ENCODE results near the gene SERINC5.

The SERINC5 gene

GRCh38 chr5:80229902-80230255 is 26.0 kb downstream of the SERINC5 start:
- Histone ChIP-seq H3K36me3 (ENCODE audit: control insufficient read depth, insufficient read depth, low read length) (no peaks in the 10 kb centered on the region), H3K27ac (ENCODE audit: low read depth, low read length, severe bottlenecking) (peak overlapping the region; percentile 45), H3K4me1 (ENCODE audit: control insufficient read depth, insufficient read depth, low read length, poor library complexity, severe bottlenecking) (no peaks in the 10 kb centered on the region), H3K4me3 (ENCODE audit: extremely low read depth, insufficient read depth, low read length, poor library complexity, severe bottlenecking) (no peak overlapping the region), H3K9me3 (ENCODE audit: control insufficient read depth, low read length) (no peaks in the 10 kb centered on the region)
- WGBS, 2 experiments (ENCODE audit: insufficient coverage in 2 of 2): 80% methylated on average over 1 of the region's 4 CpGs; no CpG with 5 or more reads in 1 of the 2 experiments

GRCh38 chr5:80227979-80228596 is 27.8 kb downstream of the SERINC5 start:
- no peaks in the 10 kb centered on the region for H3K9me3 ChIP-seq (ENCODE audit: control insufficient read depth, low read length)
- 86 to 100% methylated on average over 1 to 2 of the region's 4 CpGs for WGBS, 2 experiments (ENCODE audit: insufficient coverage in 2 of 2)
- H3K36me3 ChIP-seq (ENCODE audit: control insufficient read depth, insufficient read depth, low read length): no peaks in the 10 kb centered on the region
- no peak overlapping the region for H3K27ac ChIP-seq (ENCODE audit: low read depth, low read length, severe bottlenecking)
- no peak overlapping the region for H3K4me3 ChIP-seq (ENCODE audit: extremely low read depth, insufficient read depth, low read length, poor library complexity, severe bottlenecking)
- no peaks in the 10 kb centered on the region for H3K4me1 ChIP-seq (ENCODE audit: control insufficient read depth, insufficient read depth, low read length, poor library complexity, severe bottlenecking)

- no peaks in the 10 kb centered on the region for H3K36me3 ChIP-seq (ENCODE audit: control insufficient read depth, insufficient read depth, low read length)
- 75 to 100% methylated on average over 2 to 4 of the region's 6 CpGs for WGBS, 2 experiments (ENCODE audit: insufficient coverage in 2 of 2)
Measured at GRCh38 chr5:80225934-80226326, 29.9 kb downstream of the SERINC5 start.

GRCh38 chr5:80225189-80225933 is 30.5 kb downstream of the SERINC5 start:
- Histone ChIP-seq H3K9me3 (ENCODE audit: control insufficient read depth, low read length) (no peaks in the 10 kb centered on the region), H3K36me3 (ENCODE audit: control insufficient read depth, insufficient read depth, low read length) (no peaks in the 10 kb centered on the region), H3K4me1 (ENCODE audit: control insufficient read depth, insufficient read depth, low read length, poor library complexity, severe bottlenecking) (peaks cover 1% of the 10 kb centered on the region), H3K27ac (ENCODE audit: low read depth, low read length, severe bottlenecking) (no peak overlapping the region), H3K4me3 (ENCODE audit: extremely low read depth, insufficient read depth, low read length, poor library complexity, severe bottlenecking) (no peak overlapping the region)
- WGBS, 2 experiments (ENCODE audit: insufficient coverage in 2 of 2): 75 to 93% methylated on average over 3 to 5 of the region's 6 CpGs

More at GRCh38 chr5:80225934-80226326, 29.9 kb downstream of the SERINC5 start:
- Histone ChIP-seq H3K27ac (ENCODE audit: low read depth, low read length, severe bottlenecking) (no peak overlapping the region), H3K9me3 (ENCODE audit: control insufficient read depth, low read length) (no peaks in the 10 kb centered on the region), H3K4me1 (ENCODE audit: control insufficient read depth, insufficient read depth, low read length, poor library complexity, severe bottlenecking) (no peaks in the 10 kb centered on the region), H3K4me3 (ENCODE audit: extremely low read depth, insufficient read depth, low read length, poor library complexity, severe bottlenecking) (no peak overlapping the region)

- no peak overlapping the region for H3K4me3 ChIP-seq (ENCODE audit: extremely low read depth, insufficient read depth, low read length, poor library complexity, severe bottlenecking)
- no peaks in the 10 kb centered on the region for H3K9me3 ChIP-seq (ENCODE audit: control insufficient read depth, low read length)
- no peak overlapping the region for H3K27ac ChIP-seq (ENCODE audit: low read depth, low read length, severe bottlenecking)
- WGBS, 2 experiments (ENCODE audit: insufficient coverage in 2 of 2): 96 to 100% methylated on average over 5 to 6 of the region's 9 CpGs
- no peaks in the 10 kb centered on the region for H3K36me3 ChIP-seq (ENCODE audit: control insufficient read depth, insufficient read depth, low read length)
- H3K4me1 ChIP-seq (ENCODE audit: control insufficient read depth, insufficient read depth, low read length, poor library complexity, severe bottlenecking): peaks cover 6% of the 10 kb centered on the region
Measured at GRCh38 chr5:80223561-80223960, 32.3 kb downstream of the SERINC5 start.

- WGBS, 2 experiments (ENCODE audit: insufficient coverage in 2 of 2): 93 to 100% methylated on average over 3 of the region's 5 CpGs
- Histone ChIP-seq H3K4me1 (ENCODE audit: control insufficient read depth, insufficient read depth, low read length, poor library complexity, severe bottlenecking) (peaks cover 9% of the 10 kb centered on the region), H3K9me3 (ENCODE audit: control insufficient read depth, low read length) (no peaks in the 10 kb centered on the region), H3K36me3 (ENCODE audit: control insufficient read depth, insufficient read depth, low read length) (no peaks in the 10 kb centered on the region), H3K27ac (ENCODE audit: low read depth, low read length, severe bottlenecking) (no peak overlapping the region), H3K4me3 (ENCODE audit: extremely low read depth, insufficient read depth, low read length, poor library complexity, severe bottlenecking) (no peak overlapping the region)
Measured at GRCh38 chr5:80220245-80220897, 35.5 kb downstream of the SERINC5 start.

- H3K4me1 ChIP-seq (ENCODE audit: control insufficient read depth, insufficient read depth, low read length, poor library complexity, severe bottlenecking): peaks cover 9% of the 10 kb centered on the region
- H3K27ac ChIP-seq (ENCODE audit: low read depth, low read length, severe bottlenecking): no peak overlapping the region
- no peak overlapping the region for H3K4me3 ChIP-seq (ENCODE audit: extremely low read depth, insufficient read depth, low read length, poor library complexity, severe bottlenecking)
- H3K36me3 ChIP-seq (ENCODE audit: control insufficient read depth, insufficient read depth, low read length): no peaks in the 10 kb centered on the region
- H3K9me3 ChIP-seq (ENCODE audit: control insufficient read depth, low read length): no peaks in the 10 kb centered on the region
- WGBS, 2 experiments (ENCODE audit: insufficient coverage in 2 of 2): 94 to 100% methylated on average over 2 of the region's 4 CpGs
Measured at GRCh38 chr5:80219391-80219790, 36.5 kb downstream of the SERINC5 start.

- Histone ChIP-seq H3K4me3 (ENCODE audit: extremely low read depth, insufficient read depth, low read length, poor library complexity, severe bottlenecking) (no peak overlapping the region), H3K27ac (ENCODE audit: low read depth, low read length, severe bottlenecking) (no peak overlapping the region), H3K4me1 (ENCODE audit: control insufficient read depth, insufficient read depth, low read length, poor library complexity, severe bottlenecking) (peaks cover 12% of the 10 kb centered on the region), H3K36me3 (ENCODE audit: control insufficient read depth, insufficient read depth, low read length) (no peaks in the 10 kb centered on the region), H3K9me3 (ENCODE audit: control insufficient read depth, low read length) (no peaks in the 10 kb centered on the region)
- 86% methylated on average over 1 of the region's 2 CpGs; no CpG with 5 or more reads in 1 of the 2 experiments for WGBS, 2 experiments (ENCODE audit: insufficient coverage in 2 of 2)
Measured at GRCh38 chr5:80217667-80218066, 38.2 kb downstream of the SERINC5 start.

- Histone ChIP-seq H3K9me3 (ENCODE audit: control insufficient read depth, low read length) (no peaks in the 10 kb centered on the region), H3K36me3 (ENCODE audit: control insufficient read depth, insufficient read depth, low read length) (no peaks in the 10 kb centered on the region), H3K4me3 (ENCODE audit: extremely low read depth, insufficient read depth, low read length, poor library complexity, severe bottlenecking) (no peak overlapping the region), H3K4me1 (ENCODE audit: control insufficient read depth, insufficient read depth, low read length, poor library complexity, severe bottlenecking) (peaks cover 12% of the 10 kb centered on the region), H3K27ac (ENCODE audit: low read depth, low read length, severe bottlenecking) (no peak overlapping the region)
- 87 to 94% methylated on average over 4 to 5 of the region's 12 CpGs for WGBS, 2 experiments (ENCODE audit: insufficient coverage in 2 of 2)
Measured at GRCh38 chr5:80216753-80217596, 38.9 kb downstream of the SERINC5 start.

- Histone ChIP-seq H3K9me3 (ENCODE audit: control insufficient read depth, low read length) (no peaks in the 10 kb centered on the region), H3K4me1 (ENCODE audit: control insufficient read depth, insufficient read depth, low read length, poor library complexity, severe bottlenecking) (peaks cover 12% of the 10 kb centered on the region), H3K36me3 (ENCODE audit: control insufficient read depth, insufficient read depth, low read length) (no peaks in the 10 kb centered on the region), H3K27ac (ENCODE audit: low read depth, low read length, severe bottlenecking) (no peak overlapping the region), H3K4me3 (ENCODE audit: extremely low read depth, insufficient read depth, low read length, poor library complexity, severe bottlenecking) (no peak overlapping the region)
- 88 to 89% methylated on average over 4 to 6 of the region's 8 CpGs for WGBS, 2 experiments (ENCODE audit: insufficient coverage in 2 of 2)
Measured at GRCh38 chr5:80216096-80216495, 39.8 kb downstream of the SERINC5 start.

All from mesodermal cell (in vitro differentiated cells).